Ishikawa (cell line): ENCODE results near the gene CCNL2.

ENCODE experiments used
- CEBPB ChIP-seq: IDR thresholded peaks from 2 replicates; pipeline ENCODE4 v1.6.1; 2012
- CREB1 ChIP-seq: IDR thresholded peaks from 2 replicates; pipeline ENCODE4 v1.6.1; 2012; ENCODE audit warnings: low read depth
- EGR1 ChIP-seq: IDR thresholded peaks from 2 replicates; pipeline ENCODE4 v1.6.1; 2012
- EP300 ChIP-seq: IDR thresholded peaks from 2 replicates; pipeline ENCODE4 v1.6.1; 2012; ENCODE audit warnings: borderline replicate concordance
- FOXM1 ChIP-seq: IDR thresholded peaks from 2 replicates; pipeline ENCODE4 v1.6.1; 2012; ENCODE audit warnings: low read depth, borderline replicate concordance
- NFIC ChIP-seq: IDR thresholded peaks from 2 replicates; pipeline ENCODE4 v1.6.1; 2012
- RAD21 ChIP-seq: IDR thresholded peaks from 2 replicates; pipeline ENCODE4 v1.6.1; 2012; ENCODE audit warnings: low read depth
- TAF1 ChIP-seq: IDR thresholded peaks from 2 replicates; pipeline ENCODE4 v1.6.1; 2012; ENCODE audit warnings: low read depth, mild to moderate bottlenecking
- TCF12 ChIP-seq: IDR thresholded peaks from 2 replicates; pipeline ENCODE4 v1.6.1; 2012; ENCODE audit warnings: low read depth
- TEAD4 ChIP-seq: IDR thresholded peaks from 2 replicates; pipeline ENCODE4 v1.6.1; 2012
- YY1 ChIP-seq: IDR thresholded peaks from 2 replicates; pipeline ENCODE4 v1.6.1; 2012; ENCODE audit warnings: low read depth
- ZBTB7A ChIP-seq: IDR thresholded peaks from 2 replicates; pipeline ENCODE4 v1.6.1; 2012; ENCODE audit warnings: low read depth
- TF ChIP-seq, protein P1 (sequence below): IDR thresholded peaks from 2 replicates; pipeline ENCODE4 v1.6.1; 2012; ENCODE audit warnings: low read depth, mild to moderate bottlenecking
- TF ChIP-seq, protein P2 (sequence below): IDR thresholded peaks from 2 replicates; pipeline ENCODE4 v1.6.1; 2012
- TF ChIP-seq, protein P3 (sequence below): IDR thresholded peaks from 2 replicates; pipeline ENCODE4 v1.6.1; 2012

CCNL2 gene

DNA sequence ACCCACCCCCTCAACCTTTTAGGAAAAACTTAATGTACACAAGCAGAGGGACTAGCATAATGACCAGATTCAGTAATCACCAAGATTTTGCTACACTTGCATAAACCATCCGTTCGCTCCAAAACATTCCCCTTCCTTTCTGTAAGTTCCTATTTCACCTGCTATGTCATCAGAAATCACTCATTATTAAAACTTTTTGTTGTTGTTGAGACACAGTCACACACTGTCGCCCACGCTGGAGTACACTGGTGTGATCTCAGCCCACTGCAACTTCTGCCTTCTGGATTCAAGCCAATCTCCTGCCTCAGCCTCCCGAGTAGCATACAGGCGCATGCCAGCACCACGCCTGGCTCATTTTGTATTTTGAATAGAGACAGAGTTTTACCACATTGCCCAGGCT, 4.5 kb upstream of the CCNL2 start:
- TF ChIP-seq TCF12 (no peak), TAF1 (no peak), EGR1 (no peak), YY1 (no peak), FOXM1 (no peak), CEBPB (no peak), TEAD4 (no peak), EP300 (no peak), CREB1 (no peak), NFIC (no peak), RAD21 (no peak), ZBTB7A (no peak)
- TF ChIP-seq, protein P1, sequence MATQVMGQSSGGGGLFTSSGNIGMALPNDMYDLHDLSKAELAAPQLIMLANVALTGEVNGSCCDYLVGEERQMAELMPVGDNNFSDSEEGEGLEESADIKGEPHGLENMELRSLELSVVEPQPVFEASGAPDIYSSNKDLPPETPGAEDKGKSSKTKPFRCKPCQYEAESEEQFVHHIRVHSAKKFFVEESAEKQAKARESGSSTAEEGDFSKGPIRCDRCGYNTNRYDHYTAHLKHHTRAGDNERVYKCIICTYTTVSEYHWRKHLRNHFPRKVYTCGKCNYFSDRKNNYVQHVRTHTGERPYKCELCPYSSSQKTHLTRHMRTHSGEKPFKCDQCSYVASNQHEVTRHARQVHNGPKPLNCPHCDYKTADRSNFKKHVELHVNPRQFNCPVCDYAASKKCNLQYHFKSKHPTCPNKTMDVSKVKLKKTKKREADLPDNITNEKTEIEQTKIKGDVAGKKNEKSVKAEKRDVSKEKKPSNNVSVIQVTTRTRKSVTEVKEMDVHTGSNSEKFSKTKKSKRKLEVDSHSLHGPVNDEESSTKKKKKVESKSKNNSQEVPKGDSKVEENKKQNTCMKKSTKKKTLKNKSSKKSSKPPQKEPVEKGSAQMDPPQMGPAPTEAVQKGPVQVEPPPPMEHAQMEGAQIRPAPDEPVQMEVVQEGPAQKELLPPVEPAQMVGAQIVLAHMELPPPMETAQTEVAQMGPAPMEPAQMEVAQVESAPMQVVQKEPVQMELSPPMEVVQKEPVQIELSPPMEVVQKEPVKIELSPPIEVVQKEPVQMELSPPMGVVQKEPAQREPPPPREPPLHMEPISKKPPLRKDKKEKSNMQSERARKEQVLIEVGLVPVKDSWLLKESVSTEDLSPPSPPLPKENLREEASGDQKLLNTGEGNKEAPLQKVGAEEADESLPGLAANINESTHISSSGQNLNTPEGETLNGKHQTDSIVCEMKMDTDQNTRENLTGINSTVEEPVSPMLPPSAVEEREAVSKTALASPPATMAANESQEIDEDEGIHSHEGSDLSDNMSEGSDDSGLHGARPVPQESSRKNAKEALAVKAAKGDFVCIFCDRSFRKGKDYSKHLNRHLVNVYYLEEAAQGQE: no peak
- TF ChIP-seq, protein P2, sequence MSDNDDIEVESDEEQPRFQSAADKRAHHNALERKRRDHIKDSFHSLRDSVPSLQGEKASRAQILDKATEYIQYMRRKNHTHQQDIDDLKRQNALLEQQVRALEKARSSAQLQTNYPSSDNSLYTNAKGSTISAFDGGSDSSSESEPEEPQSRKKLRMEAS: no peak
- TF ChIP-seq, protein P3, sequence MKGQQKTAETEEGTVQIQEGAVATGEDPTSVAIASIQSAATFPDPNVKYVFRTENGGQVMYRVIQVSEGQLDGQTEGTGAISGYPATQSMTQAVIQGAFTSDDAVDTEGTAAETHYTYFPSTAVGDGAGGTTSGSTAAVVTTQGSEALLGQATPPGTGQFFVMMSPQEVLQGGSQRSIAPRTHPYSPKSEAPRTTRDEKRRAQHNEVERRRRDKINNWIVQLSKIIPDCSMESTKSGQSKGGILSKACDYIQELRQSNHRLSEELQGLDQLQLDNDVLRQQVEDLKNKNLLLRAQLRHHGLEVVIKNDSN: no peak

DNA sequence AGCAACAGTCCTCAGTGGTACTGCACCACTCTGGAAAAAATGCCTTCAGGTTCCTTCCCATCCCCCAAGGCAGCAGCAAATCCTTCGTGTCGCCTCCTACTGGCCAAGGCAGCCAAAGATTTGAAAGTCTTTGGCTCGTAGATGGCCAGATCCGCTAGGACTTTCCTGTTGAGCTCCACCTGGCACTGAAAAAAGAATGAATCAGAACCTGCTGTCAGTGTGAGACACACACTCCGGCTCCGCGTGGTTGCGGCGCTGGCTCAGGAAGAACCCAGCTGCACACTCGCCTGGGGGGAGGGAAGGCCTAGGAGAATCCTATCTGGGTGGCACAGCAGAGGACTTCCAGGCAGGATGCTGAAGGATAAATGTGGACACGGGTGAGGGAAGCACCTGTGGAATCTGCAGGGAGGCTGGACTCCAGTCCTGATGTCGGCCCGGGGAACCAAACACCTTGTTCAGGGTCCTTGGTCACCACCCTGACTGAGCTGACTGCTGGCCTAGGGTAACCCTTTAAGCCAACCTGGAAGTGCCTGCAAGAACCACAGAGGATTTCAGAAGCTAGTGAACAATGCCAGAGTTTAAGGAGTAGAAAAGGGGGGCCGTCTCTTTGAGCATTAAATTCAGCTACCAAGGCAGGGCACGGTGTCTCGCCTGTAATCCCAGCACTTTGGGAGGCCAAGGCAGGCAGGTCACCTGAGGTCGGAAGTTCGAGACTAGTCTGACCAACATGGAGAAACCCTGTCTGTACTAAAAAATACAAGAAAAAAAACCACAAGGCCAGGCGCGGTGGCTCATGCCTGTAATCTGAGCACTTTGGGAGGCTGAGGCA, 3.2 kb upstream of the CCNL2 start:
- peak; percentile 16; the same call in 1 of the 2 replicates for TF ChIP-seq RAD21
- TF ChIP-seq, protein P1: no peak

DNA sequence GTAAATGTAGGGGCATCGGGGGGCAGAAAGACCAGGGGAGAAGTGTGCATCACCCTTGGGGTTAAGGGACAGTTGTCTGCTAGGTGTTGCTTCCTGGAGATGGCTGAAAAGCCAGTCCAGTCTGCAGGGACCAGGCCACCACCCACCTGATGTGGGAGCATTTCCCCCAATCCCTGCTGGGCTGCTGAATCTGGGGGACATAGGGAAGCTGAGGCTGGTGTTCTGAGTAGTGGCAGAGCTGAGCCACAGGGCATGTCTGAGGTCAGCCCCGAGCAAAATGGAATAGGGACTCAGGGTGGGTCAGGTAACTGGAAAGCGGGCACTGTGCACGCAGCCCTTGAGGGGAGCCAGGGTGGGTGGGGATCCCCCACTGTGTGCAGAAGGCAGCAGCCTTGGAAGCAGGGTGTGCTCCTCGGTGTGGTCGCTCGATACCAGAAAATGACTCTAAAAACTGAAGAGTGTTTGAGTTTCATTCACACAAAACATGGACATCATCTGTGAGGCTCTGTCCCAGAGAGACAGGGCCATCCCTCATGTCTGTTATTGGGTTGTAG, 2.4 kb upstream of the CCNL2 start:
- TF ChIP-seq TAF1 (no peak), CEBPB (no peak), NFIC (no peak), CREB1 (no peak), TEAD4 (no peak), FOXM1 (no peak), ZBTB7A (no peak), RAD21 (no peak), YY1 (no peak), TCF12 (no peak), EP300 (no peak)
- TF ChIP-seq, protein P1: no peak
- TF ChIP-seq, protein P3: no peak

DNA sequence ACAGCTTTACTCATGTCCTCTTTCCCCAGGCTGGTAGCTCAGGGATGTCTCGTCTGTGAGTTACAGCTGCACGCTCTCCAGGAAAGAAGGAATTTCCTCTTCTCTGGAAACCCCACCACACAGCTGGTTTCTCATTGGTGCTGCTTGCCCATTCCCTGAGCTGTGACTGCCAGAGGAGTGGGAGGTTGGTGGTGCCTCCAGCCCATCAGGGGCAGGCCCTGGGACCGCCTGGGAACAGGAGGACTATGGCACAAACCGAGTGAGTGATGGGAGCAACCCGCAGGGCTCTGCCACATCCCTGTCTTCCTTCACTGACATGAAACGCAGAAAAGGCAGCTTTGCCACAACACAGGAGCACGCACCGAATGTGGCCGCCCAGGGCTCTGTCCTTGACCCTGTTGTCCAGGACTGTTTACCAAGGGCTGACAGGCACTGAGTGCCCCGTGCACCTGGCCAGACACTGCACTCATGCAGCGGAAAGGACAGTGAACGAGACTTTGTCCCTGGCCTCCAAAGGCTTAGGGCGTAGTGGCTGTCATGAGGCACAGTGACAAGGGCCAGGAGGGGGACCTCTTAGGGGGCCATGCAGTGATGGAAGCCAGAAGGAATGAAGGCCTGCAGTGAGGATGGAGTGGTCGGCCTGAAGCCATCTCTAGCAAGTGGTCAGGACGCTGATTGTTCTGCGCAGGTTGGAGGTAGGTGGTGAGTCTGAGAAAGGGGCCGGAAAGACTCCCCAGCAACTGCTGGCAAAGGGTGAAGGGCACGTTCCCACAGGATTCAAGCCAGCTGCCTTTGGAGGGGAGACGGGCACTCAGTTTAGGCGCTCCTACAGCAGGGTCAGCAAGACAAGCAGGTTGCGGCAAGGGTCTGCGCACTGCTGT, 1.7 kb upstream of the CCNL2 start:
- TF ChIP-seq, protein P1: no peak
- no peak for TF ChIP-seq TAF1
- no peak for TF ChIP-seq RAD21
- TF ChIP-seq, protein P3: no peak
- TF ChIP-seq ZBTB7A: no peak
- TF ChIP-seq, protein P2: no peak
- TF ChIP-seq CEBPB: no peak
- no peak for TF ChIP-seq TEAD4
